DND-41 (cell line): ENCODE data around the gene ARID5A.
"Not testable (repeated sequence)": the region's sequence is repeated elsewhere in the genome, so short reads cannot be mapped to it uniquely, and the experiment has no call there.

Source experiments
- EZH2 ChIP-seq: IDR thresholded peaks from 3 replicates; pipeline ENCODE4 v1.6.1; 2012; ENCODE audit warnings: borderline replicate concordance, low read depth, mild to moderate bottlenecking, moderate library complexity, low read length, inconsistent platforms; ENCODE audit not compliant: severe bottlenecking
- TF ChIP-seq, protein P1 (sequence below): IDR thresholded peaks from 2 replicates; pipeline ENCODE4 v1.5.1; 2012; ENCODE audit warnings: borderline replicate concordance, low read length, moderate library complexity, mild to moderate bottlenecking; ENCODE audit not compliant: poor library complexity, severe bottlenecking; ENCODE audit errors: extremely low read depth

- TF ChIP-seq, protein P1, sequence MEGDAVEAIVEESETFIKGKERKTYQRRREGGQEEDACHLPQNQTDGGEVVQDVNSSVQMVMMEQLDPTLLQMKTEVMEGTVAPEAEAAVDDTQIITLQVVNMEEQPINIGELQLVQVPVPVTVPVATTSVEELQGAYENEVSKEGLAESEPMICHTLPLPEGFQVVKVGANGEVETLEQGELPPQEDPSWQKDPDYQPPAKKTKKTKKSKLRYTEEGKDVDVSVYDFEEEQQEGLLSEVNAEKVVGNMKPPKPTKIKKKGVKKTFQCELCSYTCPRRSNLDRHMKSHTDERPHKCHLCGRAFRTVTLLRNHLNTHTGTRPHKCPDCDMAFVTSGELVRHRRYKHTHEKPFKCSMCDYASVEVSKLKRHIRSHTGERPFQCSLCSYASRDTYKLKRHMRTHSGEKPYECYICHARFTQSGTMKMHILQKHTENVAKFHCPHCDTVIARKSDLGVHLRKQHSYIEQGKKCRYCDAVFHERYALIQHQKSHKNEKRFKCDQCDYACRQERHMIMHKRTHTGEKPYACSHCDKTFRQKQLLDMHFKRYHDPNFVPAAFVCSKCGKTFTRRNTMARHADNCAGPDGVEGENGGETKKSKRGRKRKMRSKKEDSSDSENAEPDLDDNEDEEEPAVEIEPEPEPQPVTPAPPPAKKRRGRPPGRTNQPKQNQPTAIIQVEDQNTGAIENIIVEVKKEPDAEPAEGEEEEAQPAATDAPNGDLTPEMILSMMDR, result not testable (repeated sequence)
- TF ChIP-seq EZH2, result not testable (repeated sequence)
These were observed 37.9 kb upstream of the ARID5A start for GRCh38 chr2:96498611-96499010.
